Ishikawa (cell line): ENCODE results near the gene CLEC19A.

Experiments
- CEBPB ChIP-seq: IDR thresholded peaks from 2 replicates; pipeline ENCODE4 v1.6.1; 2012
- EGR1 ChIP-seq: IDR thresholded peaks from 2 replicates; pipeline ENCODE4 v1.6.1; 2012
- EP300 ChIP-seq: IDR thresholded peaks from 2 replicates; pipeline ENCODE4 v1.6.1; 2012; ENCODE audit warnings: borderline replicate concordance
- MAX ChIP-seq: IDR thresholded peaks from 2 replicates; pipeline ENCODE4 v1.6.1; 2012
- ZBTB7A ChIP-seq: IDR thresholded peaks from 2 replicates; pipeline ENCODE4 v1.6.1; 2012; ENCODE audit warnings: low read depth

DNA sequence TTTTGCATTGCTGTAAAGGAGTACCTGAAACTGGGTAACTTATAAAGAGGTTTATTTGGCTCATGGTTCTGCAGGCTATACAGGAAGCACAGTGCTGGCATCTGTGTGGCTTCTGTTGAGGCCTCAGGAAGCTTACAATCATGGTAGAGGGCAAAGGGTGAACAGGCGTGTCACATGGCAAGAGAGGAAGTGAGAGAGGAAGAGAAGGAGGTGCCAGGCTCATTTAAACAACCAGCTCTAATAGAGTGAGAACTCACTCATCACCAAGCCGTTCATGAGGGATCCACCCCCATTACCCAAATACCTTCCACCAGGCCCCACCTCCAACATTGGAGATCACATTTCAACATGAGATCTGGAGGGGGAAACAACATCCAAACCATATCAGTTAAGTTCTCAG, 16.4 kb upstream of the CLEC19A start:
- TF ChIP-seq ZBTB7A = no peak
- TF ChIP-seq EP300 = no peak
- no peak for TF ChIP-seq CEBPB
- TF ChIP-seq EGR1 = no peak
- TF ChIP-seq MAX = no peak
